Central memory CD4-positive, alpha-beta T cell (primary cell): ENCODE results near the gene RBM3.
A peak's percentile ranks its signal among the peaks of the same experiment; 100 is the strongest.
"Not testable (repeated sequence)": the region's sequence is repeated elsewhere in the genome, so short reads cannot be mapped to it uniquely, and the experiment has no call there.

Source experiments
- DNase-seq: peaks from one replicate; pipeline ENCODE4 v3.0.0; 2022
- total RNA-seq, 3 experiments: gene quantifications; one replicate each; lab custom pipeline; 2026; lab: John Stamatoyannopoulos, UW

The RBM3 gene
- total RNA-seq = 242 to 481 (median 268) reads per million in 3 experiments

DNA sequence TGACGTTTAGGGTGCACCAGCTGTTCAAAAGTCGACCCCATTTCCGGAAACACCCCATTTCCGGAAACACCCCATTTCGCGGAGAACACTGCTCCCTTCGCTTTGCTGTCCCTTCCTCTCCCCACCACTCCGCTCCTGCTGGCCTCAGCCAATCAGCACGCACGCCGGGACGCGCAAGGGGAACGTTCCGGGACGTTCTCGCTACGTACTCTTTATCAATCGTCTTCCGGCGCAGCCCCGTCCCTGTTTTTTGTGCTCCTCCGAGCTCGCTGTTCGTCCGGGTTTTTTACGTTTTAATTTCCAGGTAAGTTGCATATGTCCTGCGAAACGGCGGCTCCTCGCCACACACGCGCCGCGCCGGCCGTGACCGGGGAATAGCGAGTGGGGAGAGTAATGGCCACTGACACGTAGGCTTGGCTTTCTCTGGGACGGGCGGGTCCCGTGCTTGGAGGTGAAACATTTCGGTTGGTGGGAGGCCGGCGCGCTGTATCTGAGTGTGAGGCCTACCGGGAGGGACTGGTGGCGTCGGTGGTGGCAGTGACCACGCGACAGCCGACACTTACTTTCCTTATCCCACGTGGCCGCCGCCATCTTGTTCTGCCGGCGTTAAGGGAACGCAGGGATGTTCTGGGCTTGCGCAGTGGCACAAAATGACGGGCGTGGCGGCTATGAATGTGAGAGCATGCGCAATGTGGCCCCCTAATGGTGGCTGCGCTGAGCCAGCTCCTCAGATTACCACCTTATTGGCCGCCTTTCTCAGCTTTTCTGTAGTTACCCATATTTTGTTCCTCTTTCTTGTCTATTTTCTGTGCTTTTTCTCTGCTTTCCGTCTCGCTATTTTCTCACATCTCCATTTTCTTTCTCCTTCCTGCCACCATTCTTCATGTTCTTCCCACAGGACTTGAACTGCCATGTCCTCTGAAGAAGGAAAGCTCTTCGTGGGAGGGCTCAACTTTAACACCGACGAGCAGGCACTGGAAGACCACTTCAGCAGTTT lies at the start of gene RBM3:
RBM3 (plus strand) TSS at position 215 of the 997 bp plus-strand sequence; CDS start at position 912, 697 bp downstream.
- DNase-seq = peak; percentile 94

DNA sequence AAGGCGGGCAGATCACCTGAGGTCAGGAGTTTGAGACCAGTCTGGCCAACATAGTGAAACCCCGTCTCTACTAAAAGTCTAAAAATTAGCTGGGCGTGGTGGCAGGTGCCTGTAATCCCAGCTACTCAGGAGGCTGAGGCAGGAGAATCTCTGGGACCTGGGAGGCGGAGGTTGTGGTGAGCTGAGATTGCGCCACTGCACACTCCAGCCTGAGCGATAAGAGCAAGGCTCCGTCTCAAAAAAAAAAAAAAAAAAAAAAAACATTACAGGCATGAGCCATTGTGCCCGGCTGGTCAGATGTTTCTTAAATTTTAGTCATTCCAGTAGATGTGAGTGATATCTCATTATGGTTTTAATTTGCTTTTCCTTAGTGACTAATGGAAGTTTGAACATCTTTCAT lies 48.4 kb upstream of the RBM3 start:
- DNase-seq = not testable (repeated sequence)

DNA sequence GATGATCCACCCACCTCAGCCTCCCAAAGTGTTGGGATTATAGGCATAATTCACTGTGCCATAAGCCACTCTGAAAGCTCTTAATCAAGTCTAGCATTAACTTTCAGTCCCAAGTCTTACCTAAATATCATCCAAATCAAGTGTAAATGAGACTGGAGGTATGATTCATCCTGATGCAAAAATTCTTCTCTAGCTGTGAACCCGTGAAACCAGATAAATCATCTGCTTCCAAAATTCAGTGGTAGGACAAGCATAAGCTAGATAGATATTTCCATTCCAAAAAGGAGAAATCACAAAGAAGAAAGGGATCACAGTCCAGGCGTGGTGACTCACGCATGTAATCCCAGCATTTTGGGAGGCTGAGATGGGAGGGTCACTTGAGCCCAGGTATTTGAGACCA lies 43.5 kb upstream of the RBM3 start:
- DNase-seq = no peak

DNA sequence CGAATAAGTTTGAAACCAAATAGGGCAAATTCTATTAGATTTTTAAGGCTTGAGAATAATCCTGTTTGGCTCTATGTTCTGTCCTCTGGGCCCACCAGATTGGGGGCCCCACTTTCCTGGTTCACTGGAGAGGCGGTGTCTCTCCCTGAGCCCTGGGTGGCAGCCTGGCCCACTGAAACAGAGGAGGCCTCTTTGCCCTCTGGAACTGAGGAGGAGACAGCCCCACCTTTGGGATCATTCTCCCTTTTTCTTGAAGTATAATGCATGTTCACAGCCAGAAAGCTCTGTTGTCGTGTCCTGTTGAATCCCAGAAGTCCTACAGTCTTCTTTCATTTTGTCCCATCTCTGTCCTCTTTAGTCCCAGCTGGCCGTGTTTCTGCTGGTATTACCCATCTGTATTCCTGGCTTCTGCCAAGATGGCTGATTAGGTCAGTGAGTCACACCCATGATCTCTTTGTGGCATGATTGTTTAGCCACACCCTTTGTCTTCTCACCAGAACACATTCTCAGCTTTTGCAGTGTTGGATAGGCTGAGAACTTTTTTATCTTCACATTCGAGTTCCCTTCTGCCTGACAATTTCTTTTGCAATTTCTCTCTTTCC lies 42.8 kb upstream of the RBM3 start:
- no peak for DNase-seq

DNA sequence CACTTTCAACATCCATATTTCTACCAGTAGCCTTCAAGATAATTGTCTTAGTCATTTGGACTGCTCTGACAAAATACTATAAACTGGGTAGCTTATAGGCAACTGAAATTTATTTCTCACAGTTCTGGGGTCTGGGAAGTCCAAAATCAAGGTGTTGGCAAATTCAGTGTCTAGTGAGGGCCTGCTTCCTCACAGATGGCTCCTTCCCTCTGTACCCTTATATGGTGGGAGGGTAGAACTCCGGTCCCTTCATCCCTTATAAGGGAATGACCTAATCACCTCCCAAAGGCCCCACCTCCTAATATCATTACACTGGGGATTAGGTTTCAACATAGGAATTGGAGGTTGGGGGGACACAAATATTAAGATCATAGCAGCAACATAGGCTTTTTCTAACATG lies 42.1 kb upstream of the RBM3 start:
- DNase-seq = no peak

DNA sequence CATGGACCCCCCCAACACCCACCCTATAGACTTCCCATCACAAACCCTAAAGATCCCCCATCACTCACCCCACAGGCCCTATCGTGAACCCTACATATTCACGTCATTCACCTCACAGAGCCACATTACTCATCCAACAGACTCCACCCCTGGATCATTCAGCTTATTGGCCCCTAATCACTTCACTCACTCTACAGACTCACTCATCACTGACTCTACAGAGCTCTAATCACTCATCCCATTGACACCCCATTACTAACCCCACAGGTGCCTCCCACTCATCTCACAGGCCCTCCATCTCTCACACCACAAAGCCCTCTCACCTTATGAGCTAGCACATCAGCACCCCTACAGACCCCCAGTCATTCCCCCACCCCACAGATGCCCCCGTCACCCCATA lies 41.1 kb upstream of the RBM3 start:
- no peak for DNase-seq

DNA sequence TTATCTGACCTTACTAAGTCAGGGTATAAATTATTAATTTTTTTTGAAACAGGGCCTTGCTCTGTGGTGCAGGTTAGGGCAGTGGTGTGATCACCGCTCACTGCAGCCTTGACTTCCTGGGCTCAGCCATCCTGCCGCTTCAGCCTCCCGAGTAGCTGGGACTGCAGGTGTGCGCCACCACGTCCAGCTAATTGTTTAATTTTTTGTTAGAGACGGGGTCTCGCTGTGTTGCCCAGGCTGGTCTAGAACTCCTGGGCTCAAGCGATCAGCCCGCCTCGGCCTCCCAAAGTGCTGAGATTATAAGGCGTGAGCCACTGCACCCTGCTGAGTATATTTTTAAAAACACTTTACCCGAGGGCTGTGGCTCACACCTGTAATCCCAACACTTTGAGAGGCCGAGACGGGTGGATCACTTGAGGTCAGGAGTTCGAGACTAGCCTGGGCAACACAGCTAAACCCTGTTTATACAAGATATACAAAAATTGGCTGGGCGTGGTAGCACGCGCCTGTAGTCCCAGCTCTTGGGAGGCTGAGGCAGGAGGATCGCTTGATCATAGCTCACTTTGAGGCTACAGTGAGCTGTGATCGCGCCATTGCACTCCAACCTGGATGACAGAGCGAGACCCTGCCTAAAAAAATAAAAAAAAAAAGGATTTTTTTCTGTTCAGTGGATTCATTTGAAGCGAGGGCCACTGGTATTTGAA lies 35.5 kb upstream of the RBM3 start:
- no peak for DNase-seq

DNA sequence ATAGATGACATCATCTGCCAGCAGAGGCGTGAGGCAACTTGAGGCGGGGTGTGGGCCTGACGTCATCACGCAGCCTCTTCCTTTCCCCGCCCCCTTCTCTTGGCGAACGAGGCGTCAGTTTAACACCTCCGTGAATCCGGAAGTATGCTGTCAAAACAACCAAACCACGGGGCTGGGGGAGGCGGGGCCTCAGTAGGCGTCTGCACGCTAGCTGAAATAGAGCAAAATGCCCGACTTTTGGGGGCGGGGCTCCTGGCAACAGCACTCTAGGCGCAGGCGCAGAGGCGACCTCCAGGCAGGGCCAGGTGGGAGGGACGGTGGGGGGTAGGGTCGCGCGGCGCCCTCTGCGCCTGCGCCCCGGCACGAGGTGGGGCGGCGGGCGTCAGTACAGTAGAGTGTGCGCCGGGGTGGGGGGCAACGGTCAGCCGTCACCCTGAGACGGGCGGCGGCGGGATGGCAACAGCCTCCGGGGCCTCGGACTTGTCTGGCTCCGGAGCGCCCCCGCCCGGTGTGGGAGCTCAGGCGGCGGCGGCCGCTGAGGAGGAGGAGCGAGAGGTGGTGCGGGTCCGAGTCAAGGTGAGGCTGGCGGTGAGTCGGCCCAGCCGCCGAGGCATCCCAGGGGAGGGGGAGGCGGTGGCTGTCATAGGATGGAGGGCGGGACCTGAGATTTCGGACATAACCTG lies 34.8 kb upstream of the RBM3 start, which contains the start of gene TBC1D25:
TBC1D25 (plus strand) TSS at position 370 of the 683 bp plus-strand sequence; CDS start at position 454, 84 bp downstream.
- DNase-seq = peak; percentile 96

DNA sequence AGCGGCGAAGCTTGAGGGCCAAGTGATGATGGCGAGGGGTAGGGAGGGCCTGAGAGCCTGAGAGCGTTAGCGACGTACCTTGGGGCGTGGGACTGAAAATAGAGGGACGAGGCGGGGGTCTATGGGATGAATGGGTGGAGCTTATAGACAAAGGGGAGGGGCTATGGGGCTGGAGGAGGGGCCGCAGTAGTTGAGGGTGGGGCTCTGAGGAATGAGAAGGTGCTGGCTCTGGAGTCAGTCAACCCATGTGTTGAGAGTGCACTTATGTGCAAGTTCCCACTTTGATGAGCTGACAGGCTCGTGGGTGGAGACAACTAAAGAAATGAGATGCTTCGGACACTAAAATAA lies 34.3 kb upstream of the RBM3 start:
- no peak for DNase-seq

DNA sequence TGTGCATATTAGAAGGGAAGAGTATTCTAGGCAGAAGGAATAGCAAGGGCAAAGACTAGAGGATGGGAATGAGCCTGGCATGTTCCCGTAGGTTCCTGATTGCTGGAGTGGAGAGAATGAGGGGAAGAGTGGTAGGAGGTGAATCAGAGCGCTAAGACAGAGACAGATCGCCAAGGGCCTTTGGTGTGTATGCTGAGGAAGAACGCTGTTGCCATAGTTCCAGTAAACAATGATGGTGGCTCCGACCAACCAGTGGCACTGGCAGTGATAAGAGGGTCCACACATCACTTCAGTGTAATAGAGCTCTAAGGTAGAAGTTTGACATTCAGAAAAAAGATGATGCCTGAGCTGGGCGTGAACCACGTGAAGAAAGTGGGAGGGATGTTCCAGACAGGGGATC lies 33.8 kb upstream of the RBM3 start:
- DNase-seq = no peak

DNA sequence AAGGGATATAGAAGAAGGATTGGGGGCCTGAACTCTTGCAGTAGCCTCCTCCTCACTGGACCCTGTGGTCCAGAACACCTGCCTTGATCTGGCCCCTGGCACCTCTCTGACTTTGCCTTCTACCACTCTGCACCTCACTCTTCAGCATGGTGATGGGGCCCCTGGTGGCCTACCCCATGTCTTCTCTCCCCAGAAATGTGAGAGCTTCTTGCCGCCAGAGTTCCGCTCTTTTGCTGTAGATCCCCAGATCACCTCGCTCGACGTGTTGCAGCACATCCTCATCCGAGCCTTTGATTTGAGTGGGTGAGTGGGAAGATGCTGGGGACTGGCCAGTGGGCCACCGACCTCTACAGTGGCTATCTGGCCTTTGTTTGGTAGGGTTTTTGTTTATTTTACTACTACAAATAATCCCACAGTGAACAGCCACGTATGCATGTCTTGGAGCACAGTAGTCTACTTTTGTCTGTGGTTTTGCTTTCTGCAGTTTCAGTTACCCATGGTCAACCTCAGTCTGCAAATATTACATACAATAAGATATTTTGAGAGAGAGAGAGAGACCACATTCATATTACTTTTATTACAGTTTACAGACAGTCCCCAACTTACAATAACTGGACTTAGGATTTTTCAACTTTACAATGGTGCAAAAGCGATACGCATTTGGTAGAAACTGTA lies 33.0 kb upstream of the RBM3 start:
- no peak for DNase-seq

DNA sequence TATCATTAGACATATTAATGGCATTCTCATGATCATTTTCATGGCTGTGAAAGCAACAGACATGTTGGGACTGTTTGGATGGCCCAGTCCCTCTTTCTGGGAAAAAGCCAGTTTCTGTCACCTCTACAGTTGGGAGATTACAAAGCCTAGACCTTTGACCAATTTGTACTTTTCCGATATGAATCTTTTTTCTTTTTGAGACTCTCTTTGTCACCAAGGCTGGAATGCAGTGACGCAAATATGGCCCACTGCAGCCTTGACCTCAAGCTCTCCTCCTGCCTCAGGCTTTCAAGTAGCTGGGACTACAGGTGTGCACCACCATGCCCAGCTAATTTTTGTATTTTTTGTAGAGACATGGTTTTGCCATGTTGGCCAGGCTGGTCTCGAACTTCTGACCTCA lies 25.4 kb upstream of the RBM3 start:
- no peak for DNase-seq

DNA sequence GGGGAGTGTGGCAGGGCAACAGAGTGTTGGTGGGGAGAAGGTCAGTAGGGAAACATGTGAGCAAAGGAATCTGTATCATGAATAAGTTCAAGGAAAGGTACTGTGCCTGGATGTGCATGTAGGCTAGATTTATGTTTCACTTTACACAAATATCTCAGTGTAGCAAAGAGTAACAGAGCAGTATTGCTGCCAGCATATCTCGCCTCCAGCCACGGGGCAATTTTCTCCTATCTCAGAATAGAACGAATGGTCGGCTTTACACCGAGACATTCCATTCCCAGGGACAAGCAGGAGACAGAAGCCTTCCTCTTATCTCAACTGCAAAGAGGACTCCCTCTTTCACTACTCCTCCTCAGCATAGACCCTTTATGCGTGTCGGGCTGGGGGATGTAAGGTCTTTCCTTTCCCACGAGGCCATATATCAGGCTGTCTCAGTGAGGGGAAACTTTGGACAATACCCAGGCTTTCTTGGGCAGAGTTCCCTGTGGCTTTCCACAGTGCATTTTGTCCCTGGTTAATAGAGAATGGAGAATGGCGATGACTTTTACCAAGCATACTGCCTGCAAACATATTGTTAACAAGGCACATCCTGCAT lies 18.5 kb upstream of the RBM3 start:
- not testable (repeated sequence) for DNase-seq

DNA sequence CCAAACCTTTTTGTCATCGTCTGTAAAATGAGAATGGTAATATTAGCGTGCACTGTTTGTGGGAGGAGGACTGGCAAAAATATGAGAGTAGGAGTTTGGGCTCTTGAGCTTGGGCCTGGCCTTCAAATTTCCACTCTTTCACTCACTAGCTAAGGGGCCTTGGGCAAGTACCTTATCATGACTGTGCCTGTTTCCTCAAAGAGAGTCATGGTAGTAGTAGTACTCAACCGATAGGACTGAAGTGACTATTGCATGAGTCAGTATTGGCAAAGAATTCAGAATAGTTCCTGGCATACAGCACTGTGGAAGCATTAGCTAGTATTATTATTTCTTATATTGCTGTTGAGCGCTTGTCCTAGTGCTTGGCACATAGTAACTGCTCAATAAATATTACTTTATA lies 16.0 kb upstream of the RBM3 start:
- DNase-seq = no peak

DNA sequence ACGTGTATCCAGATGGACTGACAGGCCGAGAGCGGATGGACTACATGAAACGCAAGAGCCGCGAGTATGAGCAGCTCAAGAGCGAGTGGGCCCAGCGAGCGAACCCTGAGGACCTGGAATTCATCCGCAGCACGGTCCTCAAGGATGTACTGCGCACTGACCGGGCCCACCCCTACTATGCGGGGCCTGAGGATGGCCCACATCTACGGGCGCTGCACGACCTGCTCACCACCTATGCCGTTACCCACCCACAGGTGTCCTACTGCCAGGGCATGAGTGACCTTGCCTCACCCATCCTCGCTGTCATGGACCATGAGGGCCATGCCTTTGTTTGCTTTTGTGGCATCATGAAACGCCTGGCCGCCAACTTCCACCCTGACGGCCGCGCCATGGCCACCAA lies 14.6 kb upstream of the RBM3 start:
- DNase-seq = no peak

DNA sequence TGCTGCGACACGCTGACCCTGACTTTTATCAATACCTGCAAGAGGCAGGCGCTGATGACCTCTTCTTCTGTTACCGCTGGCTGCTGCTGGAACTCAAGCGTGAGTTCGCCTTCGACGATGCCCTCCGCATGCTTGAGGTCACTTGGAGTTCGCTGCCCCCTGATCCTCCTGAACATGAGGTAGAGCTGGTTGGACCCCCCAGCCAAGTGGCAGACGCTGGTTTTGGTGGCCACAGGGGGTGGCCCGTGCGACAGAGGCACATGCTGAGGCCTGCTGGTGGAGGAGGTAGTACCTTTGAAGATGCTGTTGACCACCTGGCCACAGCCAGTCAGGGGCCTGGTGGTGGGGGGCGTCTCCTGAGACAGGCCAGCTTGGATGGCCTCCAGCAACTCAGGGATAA lies 14.2 kb upstream of the RBM3 start:
- no peak for DNase-seq

DNA sequence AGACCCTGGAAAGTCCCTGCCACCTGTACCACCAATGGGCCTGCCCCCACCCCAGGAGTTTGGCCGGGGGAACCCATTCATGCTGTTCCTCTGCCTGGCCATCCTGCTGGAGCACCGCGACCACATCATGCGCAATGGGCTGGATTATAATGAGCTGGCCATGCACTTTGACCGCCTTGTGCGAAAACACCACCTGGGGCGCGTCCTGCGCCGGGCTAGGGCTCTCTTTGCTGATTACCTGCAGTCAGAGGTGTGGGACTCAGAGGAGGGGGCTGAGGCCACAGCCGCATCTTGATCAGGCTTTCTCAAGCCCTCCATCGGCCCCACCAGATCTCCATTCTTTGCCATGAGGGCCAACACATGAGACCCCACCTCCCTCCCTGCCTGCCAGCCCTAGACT lies 13.6 kb upstream of the RBM3 start:
- DNase-seq = no peak

DNA sequence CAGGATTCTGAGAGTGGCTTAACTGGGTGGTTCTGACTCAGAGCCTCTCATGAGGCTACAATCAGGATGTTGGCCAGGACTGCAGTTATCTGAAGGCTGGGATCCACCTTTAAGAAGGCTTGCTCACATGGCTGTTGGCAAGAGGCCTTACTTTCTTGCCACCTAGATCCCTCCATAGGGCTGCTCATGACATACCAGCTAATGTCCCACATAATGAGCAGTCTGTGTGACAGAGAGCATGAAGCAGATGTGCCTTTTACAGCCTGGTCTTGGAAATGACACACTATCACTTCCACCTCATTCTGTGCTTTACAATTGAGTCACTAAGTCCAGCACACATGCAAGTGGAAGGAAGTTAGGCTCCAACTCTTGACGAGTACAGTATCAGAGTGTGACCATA lies 4.3 kb upstream of the RBM3 start:
- DNase-seq = no peak

DNA sequence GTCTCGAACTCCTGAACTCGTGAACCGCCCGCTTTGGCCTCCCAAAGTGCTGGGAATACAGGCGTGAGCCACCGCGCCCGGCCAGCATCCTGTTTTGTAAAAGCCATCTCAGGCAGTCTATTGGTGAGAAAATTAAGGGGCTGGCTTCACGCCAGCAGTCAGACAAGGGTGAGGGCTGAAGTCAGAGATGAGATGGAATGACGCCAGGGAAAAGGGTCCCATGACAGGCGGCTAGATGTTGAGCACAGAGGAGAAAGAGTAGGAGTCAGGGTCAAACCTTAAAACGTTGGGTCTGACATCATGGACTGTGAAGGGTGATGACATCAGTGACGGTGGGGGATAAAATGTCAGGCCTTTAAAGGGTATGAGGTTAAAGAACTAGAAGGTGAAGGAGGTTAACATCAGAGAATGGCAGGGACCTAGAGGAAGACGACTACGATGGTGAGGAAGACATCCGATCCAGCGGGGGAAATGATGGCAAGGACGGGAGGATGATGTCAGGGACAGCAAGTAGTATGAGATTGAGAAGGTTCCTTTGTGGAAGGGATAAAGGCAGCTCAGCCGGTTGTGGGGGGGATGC lies 504 bp upstream of the RBM3 start:
- DNase-seq = no peak

DNA sequence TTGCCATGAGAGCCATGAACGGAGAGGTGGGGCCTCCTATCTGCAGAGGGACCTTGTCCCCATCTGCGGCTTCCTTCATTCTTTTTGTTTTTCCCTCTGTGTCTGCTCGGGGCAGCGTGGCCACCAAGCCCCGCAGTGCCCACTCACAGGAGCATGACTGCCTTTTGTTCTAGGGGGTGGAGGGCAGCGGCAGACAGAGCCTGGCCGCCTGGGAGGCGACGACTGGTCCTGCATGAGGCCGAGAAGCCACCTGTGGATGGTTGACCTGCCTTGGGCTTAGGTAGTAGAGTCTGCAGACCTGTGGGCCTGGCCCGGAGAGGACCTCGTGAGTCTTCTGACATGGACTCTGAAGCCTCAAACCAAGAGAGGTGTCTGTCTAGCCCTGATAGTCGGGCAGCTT lies 1.4 kb downstream of the RBM3 start:
- no peak for DNase-seq

DNA sequence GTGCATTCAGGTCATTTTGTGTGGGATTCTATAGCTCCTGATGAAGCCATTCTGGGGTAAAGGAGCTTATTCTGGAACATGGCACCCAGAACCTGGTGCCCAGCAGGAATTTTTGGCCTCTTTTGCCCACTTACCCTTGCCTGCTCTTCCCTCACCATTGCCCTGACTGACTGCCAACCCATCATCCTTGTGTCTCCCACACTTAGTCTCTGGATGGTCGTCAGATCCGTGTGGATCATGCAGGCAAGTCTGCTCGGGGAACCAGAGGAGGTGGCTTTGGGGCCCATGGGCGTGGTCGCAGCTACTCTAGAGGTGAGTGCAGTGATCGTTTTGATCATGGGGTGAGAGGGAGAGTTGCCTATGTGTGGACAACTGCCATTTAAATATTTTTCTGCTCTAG lies 1.8 kb downstream of the RBM3 start:
- no peak for DNase-seq
